ENCODE measurements around the gene OPCML. TPM values are rescaled to one million over a fixed set of nuclear protein-coding genes. Genes with fewer than 3 reads are reported as not detected.

The OPCML gene
- total RNA-seq, 2 donors from 2014 or later: not detected

DNA sequence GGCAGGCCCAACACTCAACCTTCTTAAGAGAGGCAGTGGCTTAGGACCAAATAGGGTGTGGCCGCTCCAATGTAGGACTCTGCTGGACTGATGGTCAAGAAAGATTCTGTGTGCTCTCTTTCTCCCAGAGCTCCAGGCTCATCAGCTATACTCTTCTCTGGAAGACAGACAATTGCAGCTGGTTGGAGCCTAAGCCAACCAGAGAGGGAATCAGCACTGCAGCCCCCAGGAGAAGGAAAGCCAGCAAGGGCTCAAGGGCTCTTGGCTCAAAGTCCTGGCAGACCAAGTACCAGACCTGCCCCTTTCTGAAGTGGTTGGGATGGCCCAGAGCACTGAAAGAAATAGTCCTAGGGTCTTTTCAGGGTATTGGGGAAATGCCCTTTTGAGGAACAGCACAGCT, 1084.5 kb downstream of the OPCML start:
- ATAC-seq (ENCODE audit: insufficient number of reproducible peaks, low FRiP score, low read depth) (no peak), DNase-seq (ENCODE audit: low spot score) (no peak)
- Histone ChIP-seq H3K9me3 (no peaks in the 10 kb centered on the region), H3K27ac (no peak overlapping the region), H3K4me1 (ENCODE audit: control insufficient read depth in 1 of 2, low read depth in 2 of 2) (no peaks in the 10 kb centered on the region), H3K27me3 (replicated peaks; ENCODE audit: insufficient read depth) (no peaks in the 10 kb centered on the region), H3K4me3 (no peak overlapping the region), H3K36me3 (no peaks in the 10 kb centered on the region)
- TF ChIP-seq, protein P1, sequence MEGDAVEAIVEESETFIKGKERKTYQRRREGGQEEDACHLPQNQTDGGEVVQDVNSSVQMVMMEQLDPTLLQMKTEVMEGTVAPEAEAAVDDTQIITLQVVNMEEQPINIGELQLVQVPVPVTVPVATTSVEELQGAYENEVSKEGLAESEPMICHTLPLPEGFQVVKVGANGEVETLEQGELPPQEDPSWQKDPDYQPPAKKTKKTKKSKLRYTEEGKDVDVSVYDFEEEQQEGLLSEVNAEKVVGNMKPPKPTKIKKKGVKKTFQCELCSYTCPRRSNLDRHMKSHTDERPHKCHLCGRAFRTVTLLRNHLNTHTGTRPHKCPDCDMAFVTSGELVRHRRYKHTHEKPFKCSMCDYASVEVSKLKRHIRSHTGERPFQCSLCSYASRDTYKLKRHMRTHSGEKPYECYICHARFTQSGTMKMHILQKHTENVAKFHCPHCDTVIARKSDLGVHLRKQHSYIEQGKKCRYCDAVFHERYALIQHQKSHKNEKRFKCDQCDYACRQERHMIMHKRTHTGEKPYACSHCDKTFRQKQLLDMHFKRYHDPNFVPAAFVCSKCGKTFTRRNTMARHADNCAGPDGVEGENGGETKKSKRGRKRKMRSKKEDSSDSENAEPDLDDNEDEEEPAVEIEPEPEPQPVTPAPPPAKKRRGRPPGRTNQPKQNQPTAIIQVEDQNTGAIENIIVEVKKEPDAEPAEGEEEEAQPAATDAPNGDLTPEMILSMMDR (IDR thresholded peaks at IDR 0.05): no peak

DNA sequence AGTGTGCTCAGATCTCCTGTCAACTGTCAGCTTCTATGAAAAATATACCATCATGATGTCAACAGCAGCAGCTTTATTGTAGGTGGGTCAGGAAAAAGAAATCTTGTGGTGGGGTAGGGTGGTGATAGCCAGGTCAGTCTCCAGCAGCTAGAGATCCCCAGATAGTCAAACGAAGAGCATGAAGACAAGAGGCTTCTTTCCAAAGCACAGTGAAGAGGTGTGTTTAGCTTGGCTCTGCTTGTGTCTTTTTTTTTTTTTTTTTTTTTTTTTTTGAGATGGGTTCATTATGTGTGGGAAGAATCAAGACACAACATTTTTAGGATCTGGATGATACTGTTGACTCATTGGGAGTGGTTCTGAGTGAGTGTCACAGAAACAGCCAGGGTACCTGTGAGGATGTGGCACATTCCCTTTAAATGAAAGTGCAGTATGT, 1086.4 kb downstream of the OPCML start:
- Histone ChIP-seq H3K9me3 (no peaks in the 10 kb centered on the region), H3K27ac (no peak overlapping the region), H3K4me3 (no peak overlapping the region), H3K27me3 (replicated peaks; ENCODE audit: insufficient read depth) (no peaks in the 10 kb centered on the region), H3K36me3 (no peaks in the 10 kb centered on the region), H3K4me1 (ENCODE audit: control insufficient read depth in 1 of 2, low read depth in 2 of 2) (no peaks in the 10 kb centered on the region)
- no peak for DNase-seq (ENCODE audit: low spot score)
- TF ChIP-seq, protein P1 (IDR thresholded peaks at IDR 0.05): no peak
- no peak for ATAC-seq (ENCODE audit: insufficient number of reproducible peaks, low FRiP score, low read depth)

DNA sequence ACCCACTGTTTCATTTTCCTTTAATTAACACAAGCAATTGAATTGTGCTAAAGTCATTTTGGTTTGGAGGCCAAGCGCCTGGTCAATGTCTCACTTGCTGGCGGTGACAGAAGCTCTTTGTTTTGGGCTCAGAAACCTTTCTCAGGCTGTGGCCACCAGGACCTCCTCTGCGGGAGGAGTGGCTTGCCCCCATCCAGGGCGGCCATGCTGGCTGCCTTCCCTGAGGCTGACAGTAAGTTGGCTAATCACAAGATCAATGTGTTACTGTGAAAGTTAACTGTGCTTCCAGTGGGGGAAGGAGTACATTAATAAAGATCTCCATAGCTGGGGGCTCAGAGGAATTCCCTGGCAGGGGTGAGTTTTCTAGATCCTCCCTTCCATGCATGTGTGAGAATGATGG, 1087.4 kb downstream of the OPCML start:
- Histone ChIP-seq H3K36me3 (no peaks in the 10 kb centered on the region), H3K27me3 (replicated peaks; ENCODE audit: insufficient read depth) (no peaks in the 10 kb centered on the region), H3K4me1 (ENCODE audit: control insufficient read depth in 1 of 2, low read depth in 2 of 2) (no peaks in the 10 kb centered on the region), H3K4me3 (no peak overlapping the region), H3K9me3 (no peaks in the 10 kb centered on the region), H3K27ac (no peak overlapping the region)
- TF ChIP-seq, protein P1 (IDR thresholded peaks at IDR 0.05): no peak
- DNase-seq (ENCODE audit: low spot score) (no peak), ATAC-seq (ENCODE audit: insufficient number of reproducible peaks, low FRiP score, low read depth) (no peak)

DNA sequence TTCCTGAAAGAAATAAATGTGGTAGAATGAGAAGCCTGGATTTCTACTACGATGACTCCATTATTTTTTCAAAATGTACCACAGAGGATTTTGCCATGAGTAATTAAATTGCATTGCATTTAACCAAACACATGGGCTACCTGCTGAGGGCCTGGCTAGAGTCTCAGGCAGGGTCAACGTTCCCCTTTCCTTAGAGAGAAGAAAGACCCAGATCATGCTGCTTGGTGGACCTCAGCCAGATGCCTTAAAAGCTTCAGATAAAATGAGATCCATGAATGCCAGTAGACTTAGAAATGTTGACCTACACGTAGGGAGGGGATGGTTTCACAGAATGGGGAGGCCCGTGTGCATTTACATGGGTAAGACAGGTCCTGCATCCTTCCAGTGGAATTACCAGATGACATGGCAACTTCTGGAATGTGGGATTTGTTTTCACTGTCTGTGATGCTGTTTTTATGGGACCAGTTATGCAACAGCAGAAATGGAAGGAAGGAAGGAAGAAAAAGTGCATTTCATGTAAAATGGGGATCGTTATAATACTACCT, 1092.5 kb downstream of the OPCML start:
- no peak for ATAC-seq (ENCODE audit: insufficient number of reproducible peaks, low FRiP score, low read depth)
- TF ChIP-seq, protein P1 (IDR thresholded peaks at IDR 0.05): no peak
- Histone ChIP-seq H3K4me1 (ENCODE audit: control insufficient read depth in 1 of 2, low read depth in 2 of 2) (no peaks in the 10 kb centered on the region), H3K9me3 (no peaks in the 10 kb centered on the region), H3K27me3 (replicated peaks; ENCODE audit: insufficient read depth) (no peaks in the 10 kb centered on the region), H3K27ac (no peak overlapping the region), H3K4me3 (no peak overlapping the region), H3K36me3 (no peaks in the 10 kb centered on the region)
- DNase-seq (ENCODE audit: low spot score): no peak

DNA sequence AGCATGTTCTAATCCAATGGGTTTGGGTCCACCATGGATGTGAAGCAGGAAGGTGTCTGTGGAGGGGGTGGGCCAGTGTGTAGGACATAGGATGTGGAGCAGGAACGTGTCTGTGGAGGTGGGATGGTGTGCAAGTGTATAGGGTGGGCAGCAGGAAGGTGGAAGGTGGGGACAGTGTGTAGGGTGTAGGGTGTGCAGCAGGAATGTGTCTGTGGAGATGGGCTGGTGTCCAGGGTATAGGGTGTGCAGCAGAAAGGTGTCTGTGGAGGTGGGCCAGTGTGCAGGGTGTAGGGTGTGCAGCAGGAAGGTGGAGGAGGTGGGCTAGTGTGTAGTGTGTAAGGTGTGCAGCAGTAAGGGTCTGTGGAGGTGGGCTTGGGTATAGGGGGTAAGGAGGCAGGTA, 1093.9 kb downstream of the OPCML start:
- Histone ChIP-seq H3K27me3 (replicated peaks; ENCODE audit: insufficient read depth) (no peaks in the 10 kb centered on the region), H3K4me3 (no peak overlapping the region), H3K9me3 (no peaks in the 10 kb centered on the region), H3K27ac (no peak overlapping the region), H3K36me3 (no peaks in the 10 kb centered on the region), H3K4me1 (ENCODE audit: control insufficient read depth in 1 of 2, low read depth in 2 of 2) (no peaks in the 10 kb centered on the region)
- ATAC-seq (ENCODE audit: insufficient number of reproducible peaks, low FRiP score, low read depth): no peak
- no peak for DNase-seq (ENCODE audit: low spot score)
- TF ChIP-seq, protein P1 (IDR thresholded peaks at IDR 0.05): no peak

Measured in thoracic aorta (tissue), 2 donors.